ENCODE results near the gene DSCAML1.

DSCAML1 gene

DNA sequence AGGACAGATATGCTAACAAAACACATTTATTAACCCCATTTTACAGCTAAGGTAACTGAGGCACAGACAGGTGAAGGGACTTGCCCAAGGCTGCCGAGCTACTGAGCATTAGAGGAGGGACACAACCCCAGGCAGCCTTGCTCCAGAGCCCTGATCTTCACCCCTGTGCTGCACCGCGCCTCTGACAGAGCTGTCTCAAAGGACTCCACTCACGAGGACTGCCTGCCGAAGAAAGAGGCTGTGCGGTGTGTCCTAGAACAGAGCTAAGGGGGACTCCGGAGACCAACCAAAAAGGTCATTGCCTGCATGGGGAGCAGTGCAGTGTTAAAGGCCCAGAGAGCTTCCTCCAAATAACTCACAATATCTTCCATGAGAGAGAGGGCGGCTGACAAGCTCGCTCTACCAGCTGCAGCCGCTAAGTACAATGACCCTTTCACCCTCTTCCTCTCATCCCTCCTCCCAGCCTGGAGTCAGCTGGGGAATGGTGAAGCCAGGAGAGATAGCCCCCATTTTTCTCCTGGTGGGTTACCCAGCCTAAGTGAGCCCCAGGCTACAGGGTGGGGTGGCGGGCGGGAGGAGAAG is 119.2 kb downstream of the DSCAML1 start (continued):
- TF ChIP-seq PPARA (CRISPR knock-in tag; IDR thresholded peaks at IDR 0.05; ENCODE audit: borderline replicate concordance) (no peak), SNAI2 (CRISPR knock-in tag; IDR thresholded peaks at IDR 0.05) (no peak), CSDC2 (CRISPR knock-in tag; IDR thresholded peaks at IDR 0.05) (no peak), ZFP3 (CRISPR knock-in tag; IDR thresholded peaks at IDR 0.05) (no peak), OSR1 (CRISPR knock-in tag; IDR thresholded peaks at IDR 0.05) (no peak), ZFP30 (CRISPR knock-in tag; IDR thresholded peaks at IDR 0.05) (no peak)

DNA sequence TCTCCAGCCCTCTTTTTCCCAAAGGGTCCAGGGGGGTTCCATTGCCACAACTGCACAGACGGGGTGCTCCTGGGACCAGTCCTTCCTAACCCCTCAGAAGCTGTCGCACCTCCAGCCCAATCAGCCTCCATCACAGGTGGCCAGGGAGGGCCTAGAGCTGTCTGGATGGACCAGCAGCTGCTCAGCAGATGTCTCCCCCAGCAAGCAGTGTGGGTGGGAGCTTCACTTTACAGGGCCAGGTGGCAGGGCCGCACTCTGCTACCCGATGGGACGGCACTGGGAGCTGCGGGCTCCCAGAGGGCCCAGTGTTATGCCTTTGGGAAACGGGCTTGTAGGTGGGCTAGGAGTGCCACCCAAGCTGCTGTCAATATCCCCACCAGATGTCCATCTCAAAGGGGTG is 120.5 kb downstream of the DSCAML1 start:
- no peak for ATAC-seq
- TF ChIP-seq, protein P1, sequence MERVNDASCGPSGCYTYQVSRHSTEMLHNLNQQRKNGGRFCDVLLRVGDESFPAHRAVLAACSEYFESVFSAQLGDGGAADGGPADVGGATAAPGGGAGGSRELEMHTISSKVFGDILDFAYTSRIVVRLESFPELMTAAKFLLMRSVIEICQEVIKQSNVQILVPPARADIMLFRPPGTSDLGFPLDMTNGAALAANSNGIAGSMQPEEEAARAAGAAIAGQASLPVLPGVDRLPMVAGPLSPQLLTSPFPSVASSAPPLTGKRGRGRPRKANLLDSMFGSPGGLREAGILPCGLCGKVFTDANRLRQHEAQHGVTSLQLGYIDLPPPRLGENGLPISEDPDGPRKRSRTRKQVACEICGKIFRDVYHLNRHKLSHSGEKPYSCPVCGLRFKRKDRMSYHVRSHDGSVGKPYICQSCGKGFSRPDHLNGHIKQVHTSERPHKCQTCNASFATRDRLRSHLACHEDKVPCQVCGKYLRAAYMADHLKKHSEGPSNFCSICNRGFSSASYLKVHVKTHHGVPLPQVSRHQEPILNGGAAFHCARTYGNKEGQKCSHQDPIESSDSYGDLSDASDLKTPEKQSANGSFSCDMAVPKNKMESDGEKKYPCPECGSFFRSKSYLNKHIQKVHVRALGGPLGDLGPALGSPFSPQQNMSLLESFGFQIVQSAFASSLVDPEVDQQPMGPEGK (CRISPR knock-in tag; IDR thresholded peaks at IDR 0.05; ENCODE audit: borderline replicate concordance) = no peak
- TF ChIP-seq ARNTL (CRISPR knock-in tag; IDR thresholded peaks at IDR 0.05; ENCODE audit: borderline replicate concordance, low read depth) (no peak), ZNF8 (CRISPR knock-in tag; IDR thresholded peaks at IDR 0.05) (no peak), ZC3H10 (CRISPR knock-in tag; IDR thresholded peaks at IDR 0.05) (no peak)

- ATAC-seq = no peak
- no peak for TF ChIP-seq CSRNP3 (CRISPR knock-in tag; IDR thresholded peaks at IDR 0.05)
These were observed 123.4 kb downstream of the DSCAML1 start for GRCh38 chr11:117673602-117674001.

- TF ChIP-seq ZNF8 (CRISPR knock-in tag; IDR thresholded peaks at IDR 0.05) = no peak
- no peak for TF ChIP-seq ARNTL (CRISPR knock-in tag; IDR thresholded peaks at IDR 0.05; ENCODE audit: borderline replicate concordance, low read depth)
- TF ChIP-seq CSDC2 (CRISPR knock-in tag; IDR thresholded peaks at IDR 0.05) = no peak
- TF ChIP-seq ZFP30 (CRISPR knock-in tag; IDR thresholded peaks at IDR 0.05) = no peak
- no peak for TF ChIP-seq PPARA (CRISPR knock-in tag; IDR thresholded peaks at IDR 0.05; ENCODE audit: borderline replicate concordance)
- TF ChIP-seq CSRNP3 (CRISPR knock-in tag; IDR thresholded peaks at IDR 0.05) = no peak
- no peak for TF ChIP-seq ZNF70 (CRISPR knock-in tag; IDR thresholded peaks at IDR 0.05)
- ATAC-seq = no peak
These were observed 125.6 kb downstream of the DSCAML1 start for GRCh38 chr11:117671370-117671769.

GRCh38 chr11:117670924-117671323 is 126.1 kb downstream of the DSCAML1 start:
- ATAC-seq = no peak
- TF ChIP-seq CSDC2 (CRISPR knock-in tag; IDR thresholded peaks at IDR 0.05) = no peak

DNA sequence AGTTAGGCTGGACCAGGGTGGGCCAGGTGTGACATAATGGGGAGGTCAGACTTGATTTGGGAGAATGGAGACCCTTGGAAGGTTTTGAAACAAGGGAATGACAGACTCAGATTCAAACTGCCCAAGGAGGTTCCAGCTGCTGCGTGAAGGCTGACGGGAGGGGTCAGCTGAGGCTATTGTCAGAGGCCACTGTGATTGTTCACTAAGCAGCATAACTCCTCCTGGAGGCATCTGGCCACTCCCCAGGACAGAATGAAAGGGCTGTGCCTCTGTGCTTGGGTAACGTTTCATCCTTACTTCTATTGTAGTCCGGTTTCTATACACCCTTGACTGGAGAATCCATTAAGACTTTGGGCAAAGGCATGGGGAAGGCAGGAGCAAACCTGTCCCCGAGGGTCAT is 126.6 kb downstream of the DSCAML1 start:
- no peak for ATAC-seq
- TF ChIP-seq ZC3H10 (CRISPR knock-in tag; IDR thresholded peaks at IDR 0.05) = no peak
- TF ChIP-seq PPARA (CRISPR knock-in tag; IDR thresholded peaks at IDR 0.05; ENCODE audit: borderline replicate concordance) = no peak
- no peak for TF ChIP-seq ESRRG (CRISPR knock-in tag; IDR thresholded peaks at IDR 0.05)
- TF ChIP-seq BACH2 (CRISPR knock-in tag; IDR thresholded peaks at IDR 0.05; ENCODE audit: borderline replicate concordance) = no peak
- no peak for TF ChIP-seq CSDC2 (CRISPR knock-in tag; IDR thresholded peaks at IDR 0.05)
- no peak for TF ChIP-seq TCF4 (CRISPR knock-in tag; IDR thresholded peaks at IDR 0.05; ENCODE audit: borderline replicate concordance)

- no peak for ATAC-seq
- TF ChIP-seq RARB (CRISPR knock-in tag; IDR thresholded peaks at IDR 0.05) (no peak), ZFP30 (CRISPR knock-in tag; IDR thresholded peaks at IDR 0.05) (no peak), CSRNP3 (CRISPR knock-in tag; IDR thresholded peaks at IDR 0.05) (no peak), BACH2 (CRISPR knock-in tag; IDR thresholded peaks at IDR 0.05; ENCODE audit: borderline replicate concordance) (no peak), ZNF70 (CRISPR knock-in tag; IDR thresholded peaks at IDR 0.05) (no peak), ZNF8 (CRISPR knock-in tag; IDR thresholded peaks at IDR 0.05) (no peak), TCF4 (CRISPR knock-in tag; IDR thresholded peaks at IDR 0.05; ENCODE audit: borderline replicate concordance) (no peak), ARNTL (CRISPR knock-in tag; IDR thresholded peaks at IDR 0.05; ENCODE audit: borderline replicate concordance, low read depth) (no peak), PPARA (CRISPR knock-in tag; IDR thresholded peaks at IDR 0.05; ENCODE audit: borderline replicate concordance) (no peak), TSHZ2 (CRISPR knock-in tag; IDR thresholded peaks at IDR 0.05) (no peak), ZC3H10 (CRISPR knock-in tag; IDR thresholded peaks at IDR 0.05) (no peak), SNAI2 (CRISPR knock-in tag; IDR thresholded peaks at IDR 0.05) (no peak), CSDC2 (CRISPR knock-in tag; IDR thresholded peaks at IDR 0.05) (no peak)
- TF ChIP-seq, protein P2, sequence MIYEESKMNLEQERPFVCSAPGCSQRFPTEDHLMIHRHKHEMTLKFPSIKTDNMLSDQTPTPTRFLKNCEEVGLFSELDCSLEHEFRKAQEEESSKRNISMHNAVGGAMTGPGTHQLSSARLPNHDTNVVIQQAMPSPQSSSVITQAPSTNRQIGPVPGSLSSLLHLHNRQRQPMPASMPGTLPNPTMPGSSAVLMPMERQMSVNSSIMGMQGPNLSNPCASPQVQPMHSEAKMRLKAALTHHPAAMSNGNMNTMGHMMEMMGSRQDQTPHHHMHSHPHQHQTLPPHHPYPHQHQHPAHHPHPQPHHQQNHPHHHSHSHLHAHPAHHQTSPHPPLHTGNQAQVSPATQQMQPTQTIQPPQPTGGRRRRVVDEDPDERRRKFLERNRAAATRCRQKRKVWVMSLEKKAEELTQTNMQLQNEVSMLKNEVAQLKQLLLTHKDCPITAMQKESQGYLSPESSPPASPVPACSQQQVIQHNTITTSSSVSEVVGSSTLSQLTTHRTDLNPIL (CRISPR knock-in tag; IDR thresholded peaks at IDR 0.05; ENCODE audit: low read depth) = no peak
These were observed 127.4 kb downstream of the DSCAML1 start for GRCh38 chr11:117669616-117670015.

Measured in SK-N-SH treated with all-trans-retinoic acid at 6 μM for 48 hours (cell line).